GM12878 (cell line): ENCODE results near the gene PAK2. TPM values are rescaled to one million over a fixed set of nuclear protein-coding genes. Genes with fewer than 3 reads are reported as not detected.
A peak's percentile ranks its signal among the peaks of the same experiment; 100 is the strongest.

ENCODE experiments used
- ATAC-seq: fragments of 200-7000 bp; cut with Tn5 transposase; 3 replicates; pipeline ENCODE4 v1.9.1; 2020; ENCODE audit warnings: mild to moderate bottlenecking, moderate library complexity
- BruUV-seq: library from RNA; stranded (reverse); fragments of 400-500 nt; replicated peaks from 2 replicates; lab custom pipeline; 2021; lab: Mats Ljungman, UMichigan
- CTCF ChIA-PET: fragments of 300-600 bp; sonication (Branson Sonifier 250); formaldehyde crosslinking; extraction: SDS; loops from one replicate; lab custom pipeline; 2021; ENCODE audit warnings: inconsistent platforms; lab: Yijun Ruan, JAX
- POLR2A ChIA-PET: fragments of 350-600 bp; formaldehyde crosslinking; extraction: SDS; loops from one replicate; lab custom pipeline; 2021; ENCODE audit warnings: inconsistent platforms; lab: Charles Lee
- RAD21 ChIA-PET: fragments of 300-600 bp; sonication (Branson Sonifier 250); formaldehyde crosslinking; loops from one replicate; lab custom pipeline; 2023; ENCODE audit warnings: antibody characterized with exemption; ENCODE audit not compliant: unreplicated experiment; lab: Charles Lee
- SMC1A ChIA-PET: fragments of 300-600 bp; sonication (Branson Sonifier 250); formaldehyde crosslinking; loops from one replicate; lab custom pipeline; 2023; ENCODE audit not compliant: unreplicated experiment, uncharacterized antibody; lab: Charles Lee
- DNase-seq: peaks from one replicate; pipeline ENCODE4 v3.0.0-alpha.2; 2011; ENCODE audit warnings: low read depth, low spot score
- FAIRE-seq: peaks from 3 replicates; lab custom pipeline; 2011; peaks lifted over from hg19 to GRCh38; lab: Jason Lieb, UNC
- H2AFZ ChIP-seq: 2 replicates; pipeline ENCODE4 v1.6.0; 2011; ENCODE audit warnings: low read depth, low read length, control low read depth; ENCODE audit not compliant: control insufficient read depth
- H3K27ac ChIP-seq: 2 replicates; pipeline ENCODE4 v1.5.1; 2011; ENCODE audit warnings: control low read depth; ENCODE audit not compliant: control insufficient read depth, insufficient read depth
- H3K27me3 ChIP-seq, 2 experiments: replicated peaks in 1 of 2; 2 replicates each; pipeline versions ENCODE4 v1.6.0 to v1.6.1; 2011; ENCODE audit warnings: low read length in 1 of 2; ENCODE audit not compliant: control insufficient read depth in 2 of 2, insufficient read depth in 2 of 2
- H3K36me3 ChIP-seq, 2 experiments: 2 replicates each; pipeline ENCODE4 v1.5.1; 2011; ENCODE audit warnings: low read length in 1 of 2; ENCODE audit not compliant: control insufficient read depth in 2 of 2, insufficient read depth in 2 of 2
- H3K4me1 ChIP-seq: 2 replicates; pipeline ENCODE4 v1.6.1; 2011; ENCODE audit warnings: mild to moderate bottlenecking, low read length, moderate library complexity, mixed read lengths; ENCODE audit not compliant: control insufficient read depth, insufficient read depth
- H3K4me2 ChIP-seq: 2 replicates; pipeline ENCODE4 v1.6.0; 2011; ENCODE audit warnings: control low read depth; ENCODE audit not compliant: control insufficient read depth, insufficient read depth
- H3K4me3 ChIP-seq: fragments of 200-600 bp; sonication (generic); 2 replicates; pipeline ENCODE4 v1.5.1; 2016
- H3K79me2 ChIP-seq: 2 replicates; pipeline ENCODE4 v1.6.0; 2011; ENCODE audit warnings: low read length; ENCODE audit not compliant: control insufficient read depth, insufficient read depth
- H3K9ac ChIP-seq: 2 replicates; pipeline ENCODE4 v1.8.0; 2011; ENCODE audit warnings: low read length, control low read depth, mixed read lengths; ENCODE audit not compliant: control insufficient read depth, insufficient read depth
- H3K9me3 ChIP-seq: replicated peaks from 3 replicates; pipeline ENCODE4 v1.5.1; 2011; ENCODE audit warnings: mild to moderate bottlenecking, low read length; ENCODE audit not compliant: control insufficient read depth, insufficient read depth
- H4K20me1 ChIP-seq: 2 replicates; pipeline ENCODE4 v1.6.0; 2011; ENCODE audit not compliant: control insufficient read depth, insufficient read depth
- CHD1 ChIP-seq: IDR thresholded peaks from 2 replicates; pipeline ENCODE4 v1.6.1; 2012; ENCODE audit warnings: low read depth, low read length, improper control_type of control experiment
- HCFC1 ChIP-seq: fragments of 150-350 bp; IDR thresholded peaks from 2 replicates; pipeline ENCODE4 v1.6.1; 2014; ENCODE audit warnings: low read length
- HSF1 ChIP-seq: fragments of 150-350 bp; IDR thresholded peaks from 2 replicates; pipeline ENCODE4 v1.6.1; 2014; ENCODE audit warnings: mild to moderate bottlenecking, low read depth, low read length
- KLF5 ChIP-seq: fragments of 450-650 bp; IDR thresholded peaks from 2 replicates; pipeline ENCODE4 v1.6.1; 2014; ENCODE audit warnings: mild to moderate bottlenecking; ENCODE audit not compliant: partially characterized antibody
- LARP7 ChIP-seq: fragments of 450-650 bp; IDR thresholded peaks from 2 replicates; pipeline ENCODE4 v1.6.1; 2017; ENCODE audit warnings: mild to moderate bottlenecking
- MTA2 ChIP-seq: fragments of 450-650 bp; IDR thresholded peaks from 2 replicates; pipeline ENCODE4 v1.6.1; 2016; ENCODE audit warnings: low read depth, mild to moderate bottlenecking, moderate library complexity
- NBN ChIP-seq: fragments of 450-650 bp; IDR thresholded peaks from 2 replicates; pipeline ENCODE4 v1.6.1; 2016
- RAD51 ChIP-seq: fragments of 450-650 bp; IDR thresholded peaks from 2 replicates; pipeline ENCODE4 v1.6.1; 2016; ENCODE audit warnings: moderate library complexity, mild to moderate bottlenecking, inconsistent platforms
- RCOR1 ChIP-seq: conservative IDR thresholded peaks from 2 replicates; pipeline ENCODE4 v1.6.1; 2012; ENCODE audit warnings: low read depth, low read length, improper control_type of control experiment
- SMAD5 ChIP-seq: IDR thresholded peaks from 2 replicates; pipeline ENCODE4 v1.6.1; 2016; ENCODE audit warnings: antibody characterized with exemption, low read depth
- SMC3 ChIP-seq: IDR thresholded peaks from 2 replicates; pipeline ENCODE4 v1.6.1; 2011; ENCODE audit warnings: low read length, improper control_type of control experiment, borderline replicate concordance
- SREBF2 ChIP-seq: IDR thresholded peaks from 2 replicates; pipeline ENCODE4 v1.6.1; 2012; ENCODE audit warnings: mild to moderate bottlenecking, low read length
- TBL1XR1 ChIP-seq: IDR thresholded peaks from 2 replicates; pipeline ENCODE4 v1.6.1; 2012; ENCODE audit warnings: low read depth, low read length, improper control_type of control experiment
- TCF3 ChIP-seq: IDR thresholded peaks from 2 replicates; pipeline ENCODE4 v1.6.1; 2012; ENCODE audit warnings: low read depth, mild to moderate bottlenecking, low read length, borderline replicate concordance; ENCODE audit not compliant: insufficient read depth
- TCF7 ChIP-seq: IDR thresholded peaks from 2 replicates; pipeline ENCODE4 v1.6.1; 2014; ENCODE audit warnings: antibody characterized with exemption, borderline replicate concordance
- USF2 ChIP-seq: IDR thresholded peaks from 2 replicates; pipeline ENCODE4 v1.6.1; 2011; ENCODE audit warnings: low read depth, low read length, improper control_type of control experiment, borderline replicate concordance
- WRNIP1 ChIP-seq: IDR thresholded peaks from 2 replicates; pipeline ENCODE4 v1.6.1; 2011; ENCODE audit warnings: low read depth, low read length, improper control_type of control experiment, borderline replicate concordance
- ZNF217 ChIP-seq: fragments of 450-650 bp; IDR thresholded peaks from 2 replicates; pipeline ENCODE4 v1.6.1; 2017; ENCODE audit warnings: antibody characterized with exemption, mild to moderate bottlenecking
- ZNF622 ChIP-seq: fragments of 450-650 bp; IDR thresholded peaks from 2 replicates; pipeline ENCODE4 v1.6.1; 2017; ENCODE audit warnings: mild to moderate bottlenecking, inconsistent platforms
- WGBS: methylation state at CpG from one replicate; pipeline ENCODE4 v1.1.6; 2016; ENCODE audit warnings: low lambda C conversion rate; ENCODE audit not compliant: insufficient replicate concordance, insufficient coverage; ENCODE audit errors: missing lambda C conversion rate; 5-methylcytosine and 5-hydroxymethylcytosine counted together
- in situ Hi-C: fragments of 300-500 bp; cut with MboI; formaldehyde crosslinking; loops from 9 replicates; pipeline ENCODE4 v1.14.3; 2018; ENCODE audit warnings: mixed read lengths
- intact Hi-C: fragments of 100-400 bp; cut with micrococcal nuclease; formaldehyde crosslinking; loops from one replicate; pipeline ENCODE4 v1.14.2; 2022; ENCODE audit not compliant: unreplicated experiment
- polyA plus RNA-seq, 11 experiments: library from polyadenylated mRNA; depleted of rRNA in 4 of 11; unstranded in 6 of 11; stranded (reverse) in 5 of 11; fragments of >200 nt; fragmentation: Nextera tagmentation in 4 of 11; fragmentation: Illumina TruSeq in 1 of 11; extraction: Ambion mirVana in 4 of 11; extraction: Trizol in 1 of 11; gene quantifications; 1 replicate in 1 of 11; 2 replicates in 10 of 11; pipeline versions ENCODE4 v1.2.1 to v1.2.3, GENCODE V29; 2011 to 2016; ENCODE audit warnings: inconsistent platforms in 2 of 11, missing spikeins in 2 of 11, low read depth in 1 of 11
- total RNA-seq, 4 experiments: library from RNA; depleted of rRNA in 3 of 4; stranded (reverse); fragments of >200 nt in 3 of 4; fragmentation: Illumina TruSeq in 1 of 4; extraction: Trizol in 1 of 4; gene quantifications; 2 replicates each; pipeline versions ENCODE4 v1.2.1 to v1.2.3, GENCODE V29; 2013 to 2021
- TF ChIP-seq, protein P1 (sequence below): fragments of 450-650 bp; IDR thresholded peaks from 2 replicates; pipeline ENCODE4 v1.6.1; 2018; ENCODE audit warnings: mild to moderate bottlenecking, low read depth, moderate library complexity; ENCODE audit not compliant: partially characterized antibody

PAK2 gene
- total and polyA plus RNA-seq, 10 of the 15 experiments (the other 5 are each of a cell fraction or from before 2014, with no cell fraction given): 9.0 to 59.1 (median 27.0) TPM

- no TSS peak for BruUV-seq
- TF ChIP-seq HCFC1 (no peak), TCF7 (no peak), SMC3 (no peak), RCOR1 (no peak), LARP7 (no peak), TCF3 (no peak), NBN (peak; percentile 22; the same call in 1 of the 2 replicates), USF2 (no peak), WRNIP1 (no peak), MTA2 (no peak), TBL1XR1 (no peak), SMAD5 (no peak), ZNF217 (no peak), SREBF2 (no peak), HSF1 (no peak), ZNF622 (no peak), KLF5 (no peak), RAD51 (no peak), CHD1 (no peak)
- TF ChIP-seq, protein P1, sequence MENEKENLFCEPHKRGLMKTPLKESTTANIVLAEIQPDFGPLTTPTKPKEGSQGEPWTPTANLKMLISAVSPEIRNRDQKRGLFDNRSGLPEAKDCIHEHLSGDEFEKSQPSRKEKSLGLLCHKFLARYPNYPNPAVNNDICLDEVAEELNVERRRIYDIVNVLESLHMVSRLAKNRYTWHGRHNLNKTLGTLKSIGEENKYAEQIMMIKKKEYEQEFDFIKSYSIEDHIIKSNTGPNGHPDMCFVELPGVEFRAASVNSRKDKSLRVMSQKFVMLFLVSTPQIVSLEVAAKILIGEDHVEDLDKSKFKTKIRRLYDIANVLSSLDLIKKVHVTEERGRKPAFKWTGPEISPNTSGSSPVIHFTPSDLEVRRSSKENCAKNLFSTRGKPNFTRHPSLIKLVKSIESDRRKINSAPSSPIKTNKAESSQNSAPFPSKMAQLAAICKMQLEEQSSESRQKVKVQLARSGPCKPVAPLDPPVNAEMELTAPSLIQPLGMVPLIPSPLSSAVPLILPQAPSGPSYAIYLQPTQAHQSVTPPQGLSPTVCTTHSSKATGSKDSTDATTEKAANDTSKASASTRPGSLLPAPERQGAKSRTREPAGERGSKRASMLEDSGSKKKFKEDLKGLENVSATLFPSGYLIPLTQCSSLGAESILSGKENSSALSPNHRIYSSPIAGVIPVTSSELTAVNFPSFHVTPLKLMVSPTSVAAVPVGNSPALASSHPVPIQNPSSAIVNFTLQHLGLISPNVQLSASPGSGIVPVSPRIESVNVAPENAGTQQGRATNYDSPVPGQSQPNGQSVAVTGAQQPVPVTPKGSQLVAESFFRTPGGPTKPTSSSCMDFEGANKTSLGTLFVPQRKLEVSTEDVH: no peak
These were observed 1.0 kb downstream of the PAK2 start for GRCh38 chr3:196740481-196741248.

More at GRCh38 chr3:196740481-196741248, 1.0 kb downstream of the PAK2 start:
- SMC1A ChIA-PET: interaction anchor here (0.6 to 1.5 kb wide), 11 partner anchors 8 to 317 kb away, joined by 3 to 6 read pairs (median 3); partner anchors contain the start of genes FBXO45 and SENP5
- H3K79me2 ChIP-seq: peaks cover 58% of the 10 kb centered on the region
- no peaks in the 10 kb centered on the region for H3K4me1 ChIP-seq
- FAIRE-seq (peak; percentile 54), DNase-seq (no peak), ATAC-seq (peak; percentile 27)
- peak overlapping the region; percentile 63 for H2AFZ ChIP-seq
- no peaks in the 10 kb centered on the region for H3K27me3 ChIP-seq
- H3K4me3 ChIP-seq: peak overlapping the region; percentile 95
- no peaks in the 10 kb centered on the region; the same call in 2 of the 3 replicates for H3K9me3 ChIP-seq
- peak overlapping the region; percentile 52 for H3K4me2 ChIP-seq
- in situ Hi-C loops: no loop called here
- CTCF ChIA-PET: interaction anchor here (1.4 to 3.3 kb wide), 3 partner anchors 10 to 131 kb away, joined by 5 to 10 read pairs (median 6); no protein-coding TSS in a partner anchor
- POLR2A ChIA-PET: interaction anchor here (0.5 to 2.4 kb wide), 10 partner anchors 9 to 342 kb away, joined by 3 to 8 read pairs (median 4); partner anchors contain the start of genes CEP19, MELTF, NCBP2 and PIGX
- under 1% methylated on average over 30 of the region's 30 CpGs for WGBS
- no peaks in the 10 kb centered on the region for H4K20me1 ChIP-seq
- H3K36me3 ChIP-seq: no peaks in the 10 kb centered on the region
- peak overlapping the region; percentile 95 for H3K9ac ChIP-seq
- intact Hi-C loops: no loop called here
- H3K27ac ChIP-seq: peak overlapping the region; percentile 92
- RAD21 ChIA-PET: interaction anchor here (0.6 to 2.2 kb wide), 10 partner anchors 23 to 241 kb away, joined by 3 to 7 read pairs (median 3); partner anchors contain the start of genes CEP19, NRROS and PIGX
